HepG2 (cell line): ENCODE measurements around the gene PEF1. TPM values are rescaled to one million over a fixed set of nuclear protein-coding genes. Genes with fewer than 3 reads are reported as not detected.

Experiments used
- CSRNP2 ChIP-seq: sonication (generic); formaldehyde crosslinking; conservative IDR thresholded peaks from 2 replicates; pipeline ENCODE4 v1.8.0; 2022; ENCODE audit warnings: low read depth, missing genetic modification reagents
- MIXL1 ChIP-seq: IDR thresholded peaks from 2 replicates; pipeline ENCODE4 v1.6.1; 2016
- TCF7 ChIP-seq: sonication (generic); IDR thresholded peaks from 2 replicates; pipeline ENCODE4 v1.6.1; 2016; ENCODE audit warnings: antibody characterized with exemption, low read depth
- ZNF207 ChIP-seq: fragments of 450-650 bp; IDR thresholded peaks from 2 replicates; pipeline ENCODE4 v1.6.1; 2016; ENCODE audit warnings: antibody characterized with exemption, borderline replicate concordance
- ZNF331 ChIP-seq: sonication (generic); formaldehyde crosslinking; IDR thresholded peaks from 2 replicates; pipeline ENCODE4 v1.4.0; 2020; ENCODE audit warnings: missing genetic modification reagents
- ZNF737 ChIP-seq: sonication (generic); formaldehyde crosslinking; IDR thresholded peaks from 2 replicates; pipeline ENCODE4 v1.5.0; 2020; ENCODE audit warnings: missing genetic modification reagents, mild to moderate bottlenecking, borderline replicate concordance
- ZNF781 ChIP-seq: sonication (generic); formaldehyde crosslinking; IDR thresholded peaks from 2 replicates; pipeline ENCODE4 v1.5.1; 2020; ENCODE audit warnings: borderline replicate concordance, mild to moderate bottlenecking, missing genetic modification reagents; ENCODE audit errors: not compliant biosample characterization
- ZSCAN25 ChIP-seq: sonication (generic); formaldehyde crosslinking; IDR thresholded peaks from 2 replicates; pipeline ENCODE4 v1.8.0; 2022; ENCODE audit warnings: mild to moderate bottlenecking, missing genetic modification reagents
- ZSCAN5A ChIP-seq: sonication (generic); formaldehyde crosslinking; IDR thresholded peaks from 2 replicates; pipeline ENCODE4 v1.8.0; 2022; ENCODE audit warnings: mild to moderate bottlenecking, missing genetic modification reagents, borderline replicate concordance
- polyA plus RNA-seq, 8 experiments: library from polyadenylated mRNA; depleted of rRNA in 3 of 8; stranded (reverse) in 7 of 8; unstranded in 1 of 8; fragments of >200 nt; fragmentation: Illumina TruSeq in 4 of 8; extraction: Trizol in 4 of 8; gene quantifications; 2 replicates each; pipeline versions ENCODE4 v1.2.1 to v1.2.3, GENCODE V29; 2011 to 2016; ENCODE audit warnings: low read depth in 4 of 8, missing spikeins in 1 of 8, mixed read lengths in 1 of 8; ENCODE audit not compliant: insufficient read depth in 1 of 8
- total RNA-seq, 5 experiments: library from RNA; depleted of rRNA; stranded (reverse); fragments of >200 nt; fragmentation: Illumina TruSeq; extraction: Trizol; gene quantifications; 2 replicates each; pipeline ENCODE4 v1.2.3, GENCODE V29; 2016; ENCODE audit warnings: low read depth in 1 of 5
- TF ChIP-seq, protein P1 (sequence below): sonication (generic); formaldehyde crosslinking; IDR thresholded peaks from 2 replicates; pipeline ENCODE4 v1.4.0; 2020; ENCODE audit warnings: mild to moderate bottlenecking, missing genetic modification reagents, borderline replicate concordance

Gene PEF1
- total and polyA plus RNA-seq, 2 of the 13 experiments (the other 11 are each of a cell fraction or from before 2014, with no cell fraction given), result 57.1 to 57.8 TPM

DNA sequence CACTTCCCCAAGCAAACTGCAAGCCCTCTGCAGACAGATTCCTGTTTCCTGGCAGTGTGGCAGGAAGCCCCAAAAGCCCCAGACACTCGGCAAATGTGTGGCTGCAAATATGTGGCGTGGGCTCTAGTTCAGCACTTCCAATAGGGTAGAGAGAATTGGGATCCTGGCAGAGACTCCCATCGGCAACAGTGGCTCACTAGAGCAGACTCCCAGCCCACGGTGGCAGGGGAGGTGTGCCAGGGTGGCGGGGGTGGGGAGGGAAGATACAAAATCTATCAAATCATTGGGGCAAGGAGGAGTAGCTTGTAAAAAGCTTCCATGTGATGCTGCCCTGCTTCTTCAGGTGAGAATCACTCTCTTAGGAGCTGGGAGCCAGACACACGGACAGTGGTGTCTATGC, 33.3 kb upstream of the PEF1 start (continued):
- TF ChIP-seq ZNF737 (CRISPR knock-in tag) (no peak), ZNF207 (no peak), ZSCAN5A (no peak), TCF7 (no peak), CSRNP2 (CRISPR knock-in tag) (no peak), MIXL1 (CRISPR knock-in tag) (no peak), ZNF781 (no peak), ZSCAN25 (CRISPR knock-in tag) (no peak), ZNF331 (CRISPR knock-in tag) (no peak)
- TF ChIP-seq, protein P1, sequence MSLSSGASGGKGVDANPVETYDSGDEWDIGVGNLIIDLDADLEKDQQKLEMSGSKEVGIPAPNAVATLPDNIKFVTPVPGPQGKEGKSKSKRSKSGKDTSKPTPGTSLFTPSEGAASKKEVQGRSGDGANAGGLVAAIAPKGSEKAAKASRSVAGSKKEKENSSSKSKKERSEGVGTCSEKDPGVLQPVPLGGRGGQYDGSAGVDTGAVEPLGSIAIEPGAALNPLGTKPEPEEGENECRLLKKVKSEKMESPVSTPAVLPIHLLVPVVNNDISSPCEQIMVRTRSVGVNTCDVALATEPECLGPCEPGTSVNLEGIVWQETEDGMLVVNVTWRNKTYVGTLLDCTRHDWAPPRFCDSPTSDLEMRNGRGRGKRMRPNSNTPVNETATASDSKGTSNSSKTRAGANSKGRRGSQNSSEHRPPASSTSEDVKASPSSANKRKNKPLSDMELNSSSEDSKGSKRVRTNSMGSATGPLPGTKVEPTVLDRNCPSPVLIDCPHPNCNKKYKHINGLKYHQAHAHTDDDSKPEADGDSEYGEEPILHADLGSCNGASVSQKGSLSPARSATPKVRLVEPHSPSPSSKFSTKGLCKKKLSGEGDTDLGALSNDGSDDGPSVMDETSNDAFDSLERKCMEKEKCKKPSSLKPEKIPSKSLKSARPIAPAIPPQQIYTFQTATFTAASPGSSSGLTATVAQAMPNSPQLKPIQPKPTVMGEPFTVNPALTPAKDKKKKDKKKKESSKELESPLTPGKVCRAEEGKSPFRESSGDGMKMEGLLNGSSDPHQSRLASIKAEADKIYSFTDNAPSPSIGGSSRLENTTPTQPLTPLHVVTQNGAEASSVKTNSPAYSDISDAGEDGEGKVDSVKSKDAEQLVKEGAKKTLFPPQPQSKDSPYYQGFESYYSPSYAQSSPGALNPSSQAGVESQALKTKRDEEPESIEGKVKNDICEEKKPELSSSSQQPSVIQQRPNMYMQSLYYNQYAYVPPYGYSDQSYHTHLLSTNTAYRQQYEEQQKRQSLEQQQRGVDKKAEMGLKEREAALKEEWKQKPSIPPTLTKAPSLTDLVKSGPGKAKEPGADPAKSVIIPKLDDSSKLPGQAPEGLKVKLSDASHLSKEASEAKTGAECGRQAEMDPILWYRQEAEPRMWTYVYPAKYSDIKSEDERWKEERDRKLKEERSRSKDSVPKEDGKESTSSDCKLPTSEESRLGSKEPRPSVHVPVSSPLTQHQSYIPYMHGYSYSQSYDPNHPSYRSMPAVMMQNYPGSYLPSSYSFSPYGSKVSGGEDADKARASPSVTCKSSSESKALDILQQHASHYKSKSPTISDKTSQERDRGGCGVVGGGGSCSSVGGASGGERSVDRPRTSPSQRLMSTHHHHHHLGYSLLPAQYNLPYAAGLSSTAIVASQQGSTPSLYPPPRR (CRISPR knock-in tag), result no peak
